Islet precursor cell (in vitro differentiated cells): ENCODE data around the gene PIK3CD.

Source experiments
- DNase-seq: peaks from one replicate; pipeline ENCODE4 v3.0.0-alpha.2; 2018

Gene PIK3CD

DNA sequence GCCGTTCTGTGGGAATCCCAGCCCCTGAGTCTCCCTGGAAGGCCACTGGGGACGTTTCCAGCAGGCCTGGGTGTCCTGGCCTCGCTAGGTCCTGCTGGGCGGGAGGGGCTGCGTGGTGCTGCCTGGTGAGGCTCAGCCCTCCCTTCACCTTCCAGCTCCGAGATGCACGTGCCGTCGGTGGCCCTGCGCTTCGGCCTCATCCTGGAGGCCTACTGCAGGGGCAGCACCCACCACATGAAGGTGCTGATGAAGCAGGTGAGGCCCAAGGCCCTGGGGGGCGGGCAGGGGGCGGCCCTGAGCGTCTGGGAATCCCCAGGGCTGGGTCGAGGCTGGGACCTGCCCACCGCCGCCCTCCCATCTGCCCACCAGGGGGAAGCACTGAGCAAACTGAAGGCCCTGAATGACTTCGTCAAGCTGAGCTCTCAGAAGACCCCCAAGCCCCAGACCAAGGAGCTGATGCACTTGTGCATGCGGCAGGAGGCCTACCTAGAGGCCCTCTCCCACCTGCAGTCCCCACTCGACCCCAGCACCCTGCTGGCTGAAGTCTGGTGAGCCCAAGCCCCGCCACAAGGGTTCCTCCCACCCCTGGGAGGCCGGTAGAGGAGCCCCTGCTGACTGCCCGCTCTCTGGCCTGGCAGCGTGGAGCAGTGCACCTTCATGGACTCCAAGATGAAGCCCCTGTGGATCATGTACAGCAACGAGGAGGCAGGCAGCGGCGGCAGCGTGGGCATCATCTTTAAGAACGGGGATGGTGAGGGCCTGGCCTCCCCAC is 70.3 kb downstream of the PIK3CD start:
- DNase-seq = peak; percentile 82

DNA sequence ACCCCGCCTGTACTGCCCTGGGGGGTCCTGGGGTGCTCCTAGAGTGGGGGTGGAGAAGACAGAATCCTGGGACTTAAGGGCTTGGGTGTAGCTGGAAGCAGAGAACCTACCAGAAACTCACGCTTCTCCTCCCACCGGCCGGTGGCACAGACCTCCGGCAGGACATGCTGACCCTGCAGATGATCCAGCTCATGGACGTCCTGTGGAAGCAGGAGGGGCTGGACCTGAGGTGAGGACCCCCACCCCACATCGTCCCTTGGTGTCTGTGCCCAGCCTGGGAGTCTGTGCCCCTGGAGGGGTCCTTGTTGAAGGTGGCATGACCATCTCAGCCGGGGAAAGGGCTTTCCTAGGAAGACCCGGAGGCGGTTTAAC is 70.8 kb downstream of the PIK3CD start:
- DNase-seq = no peak

DNA sequence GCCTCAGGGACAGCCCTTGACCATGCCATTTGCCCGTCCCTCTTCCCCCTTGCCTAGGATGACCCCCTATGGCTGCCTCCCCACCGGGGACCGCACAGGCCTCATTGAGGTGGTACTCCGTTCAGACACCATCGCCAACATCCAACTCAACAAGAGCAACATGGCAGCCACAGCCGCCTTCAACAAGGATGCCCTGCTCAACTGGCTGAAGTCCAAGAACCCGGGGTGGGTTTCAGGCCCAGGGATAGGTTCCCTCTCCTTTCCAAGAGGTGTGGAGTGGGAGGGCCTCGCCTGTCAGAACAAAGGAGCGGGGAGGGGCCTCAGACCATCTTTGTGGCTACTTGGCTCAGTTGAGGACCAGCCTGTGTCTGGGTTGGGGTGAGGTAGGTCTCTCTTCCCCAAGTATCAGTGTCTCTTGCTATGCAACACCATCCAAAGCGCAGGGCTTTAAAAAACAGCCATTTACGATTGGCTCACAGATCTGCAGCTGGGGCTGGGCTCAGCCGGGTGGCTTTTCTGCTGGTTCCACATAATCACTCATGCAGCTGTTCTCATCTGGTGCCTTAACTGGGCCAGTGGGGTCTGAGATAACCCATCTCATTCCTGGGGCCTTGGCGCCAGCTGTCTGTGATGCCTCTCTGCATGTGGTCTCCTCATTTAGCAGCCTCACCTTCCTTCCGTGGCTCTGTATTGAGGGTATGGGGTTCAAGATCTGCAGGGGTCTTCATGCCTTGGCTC is 71.7 kb downstream of the PIK3CD start:
- no peak for DNase-seq

DNA sequence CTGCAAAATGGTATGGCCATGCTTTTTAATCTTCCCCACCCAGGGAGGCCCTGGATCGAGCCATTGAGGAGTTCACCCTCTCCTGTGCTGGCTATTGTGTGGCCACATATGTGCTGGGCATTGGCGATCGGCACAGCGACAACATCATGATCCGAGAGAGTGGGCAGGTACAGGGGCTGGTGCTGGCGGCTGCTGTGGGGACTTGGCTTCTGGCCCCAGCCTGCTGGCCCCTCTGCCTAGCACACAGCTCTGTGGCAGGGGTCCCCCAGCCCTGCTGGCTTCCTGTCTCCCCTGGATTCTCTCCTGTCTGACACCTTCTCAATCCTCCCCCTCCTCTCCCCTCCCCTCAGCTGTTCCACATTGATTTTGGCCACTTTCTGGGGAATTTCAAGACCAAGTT is 72.4 kb downstream of the PIK3CD start:
- DNase-seq = no peak

DNA sequence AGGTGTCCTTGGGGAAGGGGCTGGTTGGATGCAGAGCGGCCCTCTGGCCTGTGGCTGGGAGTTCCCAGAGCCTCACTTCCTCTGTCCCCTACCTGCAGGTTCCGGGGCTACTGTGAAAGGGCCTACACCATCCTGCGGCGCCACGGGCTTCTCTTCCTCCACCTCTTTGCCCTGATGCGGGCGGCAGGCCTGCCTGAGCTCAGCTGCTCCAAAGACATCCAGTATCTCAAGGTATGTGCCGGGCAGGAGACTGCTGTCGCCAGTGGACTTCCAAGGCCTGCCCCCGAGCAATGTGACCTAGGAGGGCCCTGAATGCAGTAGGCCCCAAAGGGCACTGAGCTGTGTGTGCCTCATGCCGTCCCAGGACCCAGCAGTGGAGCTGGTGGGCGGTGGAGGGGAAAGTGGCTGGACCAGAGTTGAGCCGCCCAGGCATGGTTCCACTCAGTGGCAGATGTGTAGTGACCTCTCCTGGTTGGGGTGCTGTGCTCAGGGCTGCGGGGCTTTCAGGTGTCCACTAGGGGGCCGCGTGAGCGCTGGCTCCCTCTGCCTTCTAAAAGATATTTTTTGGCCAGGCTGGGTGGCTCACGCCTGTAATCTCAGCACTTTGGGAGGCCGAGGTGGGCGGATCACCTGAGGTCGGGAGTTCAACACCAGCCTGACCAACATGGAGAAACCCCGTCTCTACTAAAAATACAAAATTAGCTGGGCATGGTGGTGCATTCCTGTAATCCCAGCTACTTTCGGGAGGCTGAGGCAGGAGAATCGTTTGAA is 73.4 kb downstream of the PIK3CD start:
- peak; percentile 81 for DNase-seq

DNA sequence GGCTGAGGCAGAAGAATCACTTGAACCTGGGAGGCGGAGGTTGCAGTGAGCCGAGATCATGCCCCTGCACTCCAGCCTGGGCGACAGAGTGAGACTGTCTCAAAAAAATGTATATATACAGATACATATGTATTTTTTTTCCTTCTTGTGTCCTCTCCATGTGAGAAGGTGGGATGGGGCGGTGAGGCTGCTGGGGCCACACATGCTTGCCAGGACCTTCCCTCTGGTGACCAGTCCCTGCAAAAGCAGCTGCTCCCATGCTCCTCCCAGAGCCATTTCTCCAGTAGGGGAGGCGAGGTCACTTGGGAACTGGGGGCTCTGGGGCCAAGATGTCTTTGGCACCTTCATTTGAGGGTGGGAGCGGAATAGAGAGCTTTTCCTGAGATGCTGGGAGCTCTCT is 74.9 kb downstream of the PIK3CD start:
- DNase-seq = no peak

DNA sequence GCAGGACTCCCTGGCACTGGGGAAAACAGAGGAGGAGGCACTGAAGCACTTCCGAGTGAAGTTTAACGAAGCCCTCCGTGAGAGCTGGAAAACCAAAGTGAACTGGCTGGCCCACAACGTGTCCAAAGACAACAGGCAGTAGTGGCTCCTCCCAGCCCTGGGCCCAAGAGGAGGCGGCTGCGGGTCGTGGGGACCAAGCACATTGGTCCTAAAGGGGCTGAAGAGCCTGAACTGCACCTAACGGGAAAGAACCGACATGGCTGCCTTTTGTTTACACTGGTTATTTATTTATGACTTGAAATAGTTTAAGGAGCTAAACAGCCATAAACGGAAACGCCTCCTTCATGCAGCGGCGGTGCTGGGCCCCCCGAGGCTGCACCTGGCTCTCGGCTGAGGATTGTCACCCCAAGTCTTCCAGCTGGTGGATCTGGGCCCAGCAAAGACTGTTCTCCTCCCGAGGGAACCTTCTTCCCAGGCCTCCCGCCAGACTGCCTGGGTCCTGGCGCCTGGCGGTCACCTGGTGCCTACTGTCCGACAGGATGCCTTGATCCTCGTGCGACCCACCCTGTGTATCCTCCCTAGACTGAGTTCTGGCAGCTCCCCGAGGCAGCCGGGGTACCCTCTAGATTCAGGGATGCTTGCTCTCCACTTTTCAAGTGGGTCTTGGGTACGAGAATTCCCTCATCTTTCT is 75.5 kb downstream of the PIK3CD start:
- no peak for DNase-seq

DNA sequence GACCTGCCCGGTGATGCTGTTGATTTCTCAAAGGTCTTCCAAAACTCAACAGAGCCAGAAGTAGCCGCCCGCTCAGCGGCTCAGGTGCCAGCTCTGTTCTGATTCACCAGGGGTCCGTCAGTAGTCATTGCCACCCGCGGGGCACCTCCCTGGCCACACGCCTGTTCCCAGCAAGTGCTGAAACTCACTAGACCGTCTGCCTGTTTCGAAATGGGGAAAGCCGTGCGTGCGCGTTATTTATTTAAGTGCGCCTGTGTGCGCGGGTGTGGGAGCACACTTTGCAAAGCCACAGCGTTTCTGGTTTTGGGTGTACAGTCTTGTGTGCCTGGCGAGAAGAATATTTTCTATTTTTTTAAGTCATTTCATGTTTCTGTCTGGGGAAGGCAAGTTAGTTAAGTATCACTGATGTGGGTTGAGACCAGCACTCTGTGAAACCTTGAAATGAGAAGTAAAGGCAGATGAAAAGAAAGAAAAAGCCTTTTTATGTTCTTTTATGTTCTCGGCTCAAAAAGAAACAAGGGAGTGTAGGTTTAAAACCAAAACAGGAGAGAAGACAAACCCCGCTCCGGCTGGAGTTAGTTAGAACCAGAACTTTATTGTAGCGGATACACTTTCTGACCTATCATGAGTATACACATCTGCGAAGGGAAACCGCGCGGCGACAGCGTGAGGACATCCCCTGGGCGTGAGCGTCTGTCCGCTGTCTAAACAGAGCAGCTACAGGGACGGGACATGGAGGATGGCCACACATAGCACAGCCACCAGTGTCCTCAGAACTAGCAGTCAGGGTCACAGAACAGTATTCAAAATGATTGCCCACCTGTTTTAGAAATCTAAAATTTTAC is 77.1 kb downstream of the PIK3CD start:
- DNase-seq = no peak

DNA sequence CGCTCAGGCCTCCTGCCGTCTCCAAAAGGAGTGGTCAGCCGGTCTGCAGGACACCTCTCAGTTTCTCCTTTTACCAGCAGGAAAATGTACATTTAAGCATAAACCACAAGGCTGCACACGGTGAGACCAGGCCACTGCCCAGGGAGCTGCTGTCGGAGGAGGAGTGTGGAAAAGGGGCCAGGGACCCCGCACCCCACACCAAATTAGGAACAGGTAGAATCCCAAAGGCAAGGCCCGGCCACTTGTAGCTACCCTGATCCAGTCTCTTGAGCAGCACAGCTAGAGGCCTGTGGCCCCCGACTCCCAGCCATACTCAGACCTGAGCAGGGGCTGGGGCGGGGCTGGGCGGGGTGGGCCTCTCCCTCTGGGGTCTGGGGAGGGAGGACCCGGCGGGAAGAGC is 78.0 kb downstream of the PIK3CD start:
- no peak for DNase-seq

DNA sequence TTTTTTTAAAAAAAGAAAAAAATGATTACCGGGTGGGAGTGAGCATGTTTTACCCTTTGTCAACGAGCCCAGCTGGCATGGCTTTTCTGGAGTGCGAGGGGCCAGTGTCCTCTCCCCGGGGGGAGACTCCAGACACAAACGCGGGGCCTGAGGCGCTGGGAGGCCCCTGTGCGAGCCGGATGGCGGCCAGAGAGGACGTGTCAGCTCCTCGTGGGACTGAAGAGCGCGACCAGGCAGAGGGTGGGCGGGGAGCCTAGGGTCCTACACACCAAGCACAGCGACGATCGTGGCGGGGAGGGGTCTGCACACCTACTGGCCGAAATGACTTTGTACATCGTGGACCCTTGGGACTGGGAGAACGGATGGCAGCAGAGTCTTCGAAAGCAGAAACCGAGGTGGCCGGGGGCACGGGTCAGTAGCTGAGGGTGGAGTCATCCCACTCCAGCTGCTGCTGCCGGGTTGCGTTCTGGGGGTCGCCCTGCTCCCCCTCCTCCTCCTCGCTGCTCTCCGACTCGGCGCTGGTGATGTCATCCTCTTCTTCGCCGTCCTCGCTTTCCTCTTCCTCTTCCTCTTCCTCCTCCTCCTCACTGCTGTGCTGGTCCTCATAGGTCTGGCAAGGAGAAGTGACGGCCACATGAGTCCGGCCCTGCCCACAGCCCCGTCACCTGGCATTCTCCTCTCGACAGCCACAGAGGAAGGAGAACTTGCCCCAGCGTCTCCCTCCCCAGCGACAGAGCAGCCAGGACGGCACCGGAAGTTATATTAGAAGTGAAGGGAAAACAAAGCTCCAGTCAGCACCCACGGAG is 78.8 kb downstream of the PIK3CD start:
- no peak for DNase-seq

DNA sequence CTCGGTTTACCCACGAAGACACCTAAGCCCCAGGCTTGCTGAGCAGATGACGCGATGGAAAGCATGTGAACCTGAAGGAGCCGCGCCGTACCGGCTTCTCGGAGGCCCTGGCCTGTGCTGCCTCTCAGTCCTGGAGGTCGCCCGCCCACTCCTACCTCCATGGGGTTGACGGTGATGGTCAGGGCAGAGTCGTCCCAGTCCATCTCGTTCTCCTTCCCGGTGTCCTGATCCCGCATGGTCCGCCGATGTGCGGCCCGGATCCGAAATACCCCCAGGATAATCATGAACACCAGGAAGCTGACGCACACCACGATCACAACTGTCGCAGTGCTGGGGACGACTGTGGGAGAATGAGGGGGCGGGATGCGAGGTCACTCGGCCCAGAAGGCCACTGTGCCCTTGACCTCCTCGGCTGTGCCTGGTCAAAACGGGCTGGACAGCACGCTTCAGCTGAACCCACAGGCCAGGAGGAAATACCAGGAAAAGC is 79.6 kb downstream of the PIK3CD start:
- DNase-seq = no peak

DNA sequence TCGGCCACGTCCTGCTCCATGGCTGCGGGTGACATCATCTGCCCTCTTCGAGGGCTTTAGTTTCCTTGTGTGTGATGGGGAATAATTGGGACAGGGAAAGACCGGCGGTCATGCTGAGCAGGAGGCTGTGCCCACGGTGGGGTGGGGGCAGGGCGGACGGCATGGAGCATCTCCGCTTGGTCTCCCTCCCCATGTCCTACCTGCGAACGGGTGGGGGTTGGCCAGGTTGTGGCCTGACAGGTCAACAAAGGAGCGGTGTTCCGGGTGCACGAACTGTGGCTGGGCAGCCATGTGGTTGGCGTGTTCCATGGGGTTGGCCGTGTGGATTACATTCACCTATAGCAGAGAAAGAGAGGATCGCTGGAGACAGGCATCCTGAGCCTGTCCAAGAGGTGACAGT is 80.0 kb downstream of the PIK3CD start:
- DNase-seq = no peak

DNA sequence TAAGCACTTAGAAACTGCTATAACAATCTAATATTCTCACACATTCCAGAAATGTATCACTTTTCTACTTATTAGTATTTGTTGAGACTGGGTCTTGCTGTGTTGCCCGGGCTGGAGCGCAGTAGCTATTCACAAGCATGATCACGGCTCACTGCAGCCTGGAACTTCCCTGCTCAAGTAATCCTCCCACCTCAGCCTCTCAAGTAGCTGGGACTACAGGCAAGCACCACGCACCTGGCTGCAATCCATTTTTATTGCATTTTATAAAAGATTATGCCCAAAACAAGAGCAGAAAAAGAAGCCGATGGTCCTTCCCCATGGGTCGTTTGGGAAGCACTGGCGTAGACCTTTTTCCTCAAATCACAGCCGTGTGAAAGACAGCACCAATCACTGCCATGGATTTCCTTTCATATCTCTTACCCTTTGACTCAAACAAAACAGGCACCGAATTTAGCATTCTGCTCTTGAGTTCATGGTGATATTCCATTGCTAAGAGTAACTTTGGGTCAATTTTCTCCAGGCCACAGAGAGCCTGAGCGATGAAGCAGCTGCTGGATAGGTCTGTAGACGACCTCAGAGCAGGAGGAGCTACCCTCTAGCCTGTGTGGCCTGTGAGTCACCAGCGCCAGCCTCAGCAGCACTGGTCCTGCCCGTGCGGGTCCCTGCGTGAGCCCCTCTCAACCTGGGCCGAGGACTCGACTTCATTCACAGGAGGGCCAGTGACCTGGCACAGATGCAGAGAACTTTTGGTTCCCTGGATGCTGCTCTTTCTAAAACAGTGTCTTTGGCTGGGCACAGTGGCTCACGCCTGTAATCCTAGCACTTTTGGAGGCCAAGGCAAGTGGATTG is 80.8 kb downstream of the PIK3CD start:
- no peak for DNase-seq

DNA sequence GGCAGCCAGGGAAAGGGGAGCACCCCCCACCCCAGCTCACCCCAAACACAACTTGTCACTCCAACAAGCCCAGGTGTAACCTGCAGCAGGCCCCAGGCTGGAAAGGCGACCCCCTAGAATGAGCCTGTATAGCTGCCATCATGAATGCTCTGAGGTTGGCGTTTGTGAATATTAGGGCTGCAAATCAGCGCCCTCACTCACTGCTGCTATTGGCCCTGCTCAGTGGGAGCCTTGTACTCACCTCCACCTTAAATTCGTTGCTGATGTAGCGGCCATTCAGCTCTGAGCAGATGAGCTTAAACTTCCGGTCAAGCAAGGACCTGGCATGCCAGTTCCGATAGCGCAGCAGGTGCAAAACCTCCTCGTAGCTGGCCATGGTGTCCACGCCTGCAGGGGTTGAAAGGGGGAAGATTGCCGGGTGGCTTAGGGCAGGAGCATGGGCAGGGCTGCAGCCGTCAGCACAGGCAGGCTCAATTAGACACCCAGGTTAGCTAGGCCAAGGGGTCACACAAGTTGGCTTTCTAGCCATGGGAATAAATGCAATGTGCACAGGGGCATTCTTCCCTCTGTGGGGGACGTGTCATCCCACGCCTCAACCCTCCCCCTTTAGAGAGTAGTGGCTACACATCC is 81.7 kb downstream of the PIK3CD start:
- DNase-seq = no peak

DNA sequence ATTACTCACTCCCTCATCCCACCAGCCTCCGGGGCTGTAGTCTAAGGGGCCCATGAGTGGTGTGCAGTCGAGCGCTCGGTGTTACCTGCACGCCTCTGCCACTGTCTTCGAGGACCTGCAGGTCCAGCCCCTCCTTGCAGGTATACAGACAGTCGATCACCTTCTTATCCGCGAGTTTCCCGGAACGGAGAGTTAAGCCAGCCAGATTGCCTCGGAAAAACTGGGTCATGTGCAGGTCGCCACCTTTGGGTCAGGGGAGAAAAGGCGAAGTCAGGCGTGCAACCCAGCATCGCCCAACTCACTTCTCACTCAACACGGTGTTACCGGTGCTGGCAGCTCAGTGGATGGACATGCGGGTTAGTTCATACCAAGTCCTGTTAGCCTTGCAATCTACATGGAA is 84.3 kb downstream of the PIK3CD start:
- no peak for DNase-seq

DNA sequence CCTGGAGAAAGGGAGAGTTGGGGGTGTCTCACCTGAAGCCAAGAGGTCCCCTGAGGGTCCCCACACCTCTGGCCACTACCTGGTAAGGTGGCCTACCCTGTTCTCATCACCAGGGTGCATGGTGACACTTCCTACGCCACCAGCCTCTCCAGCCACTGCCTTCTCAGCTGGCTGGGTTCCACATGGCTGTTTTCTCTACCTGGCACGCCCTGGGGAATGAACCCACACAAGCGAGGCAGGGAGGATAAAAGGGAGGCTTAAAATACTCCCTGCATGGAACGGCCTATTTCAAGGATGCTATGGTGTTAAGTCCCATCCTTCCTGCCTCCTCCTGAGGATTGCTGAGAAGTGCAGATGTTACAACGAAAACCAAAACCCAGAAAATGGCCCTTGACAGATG is 84.7 kb downstream of the PIK3CD start:
- DNase-seq = no peak

DNA sequence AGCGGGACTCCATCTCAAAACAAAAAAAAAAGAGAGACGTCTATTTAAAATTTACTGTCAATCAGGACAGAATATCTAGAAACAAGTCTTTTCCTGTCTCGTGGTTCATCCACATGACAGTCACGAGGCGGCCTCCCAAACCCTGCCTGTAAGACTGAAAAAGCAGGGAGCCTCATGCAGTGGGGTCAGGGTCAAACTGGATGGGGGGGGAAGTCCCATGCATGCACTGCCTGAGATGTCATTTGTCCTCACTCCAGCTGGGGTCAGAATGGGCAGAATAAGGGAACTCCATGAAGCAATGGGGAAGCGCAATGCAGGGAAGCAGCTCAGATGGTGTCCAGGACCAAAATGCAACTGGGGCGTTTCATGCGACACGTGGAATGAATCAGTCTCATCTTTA is 85.5 kb downstream of the PIK3CD start:
- no peak for DNase-seq

DNA sequence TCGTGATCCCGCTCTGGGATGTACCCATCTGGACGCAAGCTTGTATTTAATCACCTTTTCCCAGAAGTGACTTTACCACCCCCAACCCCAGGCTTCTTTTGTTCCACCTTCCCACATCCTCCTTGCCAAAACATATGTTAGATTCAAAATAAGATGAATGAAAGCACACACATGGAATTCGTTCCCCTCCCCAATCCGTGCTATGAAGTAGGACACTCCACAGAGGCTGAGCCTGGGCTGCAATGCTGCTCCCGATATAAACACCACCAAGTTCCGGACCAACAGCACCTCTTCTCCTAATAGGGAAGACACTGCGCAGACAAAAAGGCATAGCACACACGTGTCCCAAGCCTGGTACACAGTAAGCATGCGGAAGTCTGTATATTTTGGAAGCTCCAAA is 86.1 kb downstream of the PIK3CD start:
- no peak for DNase-seq

DNA sequence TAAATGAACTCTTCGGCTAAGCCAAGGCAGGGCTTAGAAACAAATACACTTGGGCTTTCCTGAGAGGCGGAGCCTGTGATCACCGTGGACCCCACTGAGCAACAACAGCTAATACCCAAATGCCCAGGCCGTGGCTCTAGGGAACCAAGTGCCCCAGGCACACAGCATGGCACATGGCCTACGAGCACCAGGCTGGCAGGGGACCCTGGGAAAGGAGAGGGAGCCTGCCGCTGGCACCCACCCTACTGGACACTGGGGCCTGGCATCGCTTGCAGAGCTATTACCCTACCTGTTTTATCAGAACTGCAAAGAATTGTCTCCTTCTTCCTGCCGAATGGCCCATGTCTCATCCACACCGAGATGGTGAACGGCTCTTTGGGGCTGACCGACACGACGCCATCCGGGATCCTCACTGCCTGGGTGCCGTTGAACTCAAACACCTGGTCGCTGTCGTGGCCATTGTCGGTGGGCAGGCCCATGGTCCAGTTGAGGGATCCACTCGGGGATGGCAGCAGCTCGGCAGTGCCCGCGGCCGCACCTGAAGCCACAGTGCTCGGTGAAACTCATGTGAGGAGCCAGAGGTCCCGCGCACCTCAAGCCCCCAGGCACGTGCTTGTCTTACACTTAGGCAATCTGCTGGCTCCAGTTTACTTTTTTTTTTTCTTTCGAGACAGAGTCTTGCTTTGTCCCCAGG is 92.7 kb downstream of the PIK3CD start:
- DNase-seq = no peak
